Common myeloid progenitor, CD34-positive (primary cell): Measurements from ENCODE around the gene SLF2.
A peak's percentile ranks its signal among the peaks of the same experiment; 100 is the strongest.

Experiments
- CTCF ChIA-PET: fragments of 350-600 bp; sonication (Branson Sonifier 250); formaldehyde crosslinking; loops from one replicate; lab custom pipeline; 2021; ENCODE audit warnings: antibody characterized with exemption; lab: Charles Lee
- POLR2A ChIA-PET: fragments of 350-600 bp; sonication (Branson Sonifier 250); formaldehyde crosslinking; loops from one replicate; lab custom pipeline; 2021; ENCODE audit warnings: antibody characterized with exemption; lab: Charles Lee
- DNase-seq, 3 donors: peaks; one replicate each; pipeline versions ENCODE4 v3.0.0 to v3.0.0-alpha.2; 2013
- H3K27ac ChIP-seq, 2 experiments: 1 replicate in 1 of 2; 2 replicates in 1 of 2; pipeline ENCODE4 v1.7.0; 2013; ENCODE audit warnings: inconsistent platforms in 2 of 2, low read length in 2 of 2, mild to moderate bottlenecking in 2 of 2, low read depth in 1 of 2, moderate library complexity in 1 of 2; ENCODE audit not compliant: severe bottlenecking in 2 of 2, insufficient read depth in 1 of 2, poor library complexity in 1 of 2
- H3K27me3 ChIP-seq, 5 experiments: replicated peaks in 2 of 5; 1 replicate in 3 of 5; 2 replicates in 2 of 5; pipeline versions ENCODE4 v1.6.1 to v1.7.0; 2013; ENCODE audit warnings: low read length in 4 of 5, mild to moderate bottlenecking in 2 of 5, moderate library complexity in 2 of 5, inconsistent platforms in 1 of 5; ENCODE audit not compliant: insufficient read depth in 5 of 5, control insufficient read depth in 4 of 5
- H3K36me3 ChIP-seq, 4 experiments: 1 replicate in 2 of 4; 2 replicates in 2 of 4; pipeline versions ENCODE4 v1.6.1 to v1.7.0; 2013; ENCODE audit warnings: low read length in 3 of 4, control low read depth in 1 of 4, mild to moderate bottlenecking in 1 of 4; ENCODE audit not compliant: control insufficient read depth in 4 of 4, insufficient read depth in 4 of 4
- H3K4me1 ChIP-seq, 4 experiments: 1 replicate in 3 of 4; 2 replicates in 1 of 4; pipeline versions ENCODE4 v1.6.1 to v1.7.1; 2013; ENCODE audit warnings: low read length in 3 of 4, mild to moderate bottlenecking in 3 of 4, control low read depth in 1 of 4, inconsistent platforms in 1 of 4, moderate library complexity in 1 of 4; ENCODE audit not compliant: control insufficient read depth in 4 of 4, insufficient read depth in 4 of 4; ENCODE audit errors: control extremely low read depth in 1 of 4
- H3K4me3 ChIP-seq, 7 experiments: 1 replicate in 4 of 7; 2 replicates in 3 of 7; pipeline versions ENCODE4 v1.5.1 to v1.7.0; 2013; ENCODE audit warnings: mild to moderate bottlenecking in 7 of 7, low read length in 6 of 7, moderate library complexity in 6 of 7, inconsistent platforms in 2 of 7, low read depth in 2 of 7, control low read depth in 1 of 7; ENCODE audit not compliant: insufficient read depth in 4 of 7, control insufficient read depth in 1 of 7; ENCODE audit errors: extremely low read depth in 1 of 7
- H3K9me3 ChIP-seq, 5 experiments: 1 replicate in 4 of 5; 2 replicates in 1 of 5; pipeline versions ENCODE4 v1.6.1 to v1.7.1; 2013; ENCODE audit warnings: low read length in 4 of 5, mild to moderate bottlenecking in 2 of 5, inconsistent platforms in 1 of 5, low read depth in 1 of 5, moderate library complexity in 1 of 5; ENCODE audit not compliant: control insufficient read depth in 4 of 5, insufficient read depth in 2 of 5; ENCODE audit errors: control extremely low read depth in 1 of 5
- WGBS: methylation state at CpG from one replicate; pipeline ENCODE4 v1.1.5; 2013; ENCODE audit not compliant: insufficient coverage; 5-methylcytosine and 5-hydroxymethylcytosine counted together

The SLF2 gene

DNA sequence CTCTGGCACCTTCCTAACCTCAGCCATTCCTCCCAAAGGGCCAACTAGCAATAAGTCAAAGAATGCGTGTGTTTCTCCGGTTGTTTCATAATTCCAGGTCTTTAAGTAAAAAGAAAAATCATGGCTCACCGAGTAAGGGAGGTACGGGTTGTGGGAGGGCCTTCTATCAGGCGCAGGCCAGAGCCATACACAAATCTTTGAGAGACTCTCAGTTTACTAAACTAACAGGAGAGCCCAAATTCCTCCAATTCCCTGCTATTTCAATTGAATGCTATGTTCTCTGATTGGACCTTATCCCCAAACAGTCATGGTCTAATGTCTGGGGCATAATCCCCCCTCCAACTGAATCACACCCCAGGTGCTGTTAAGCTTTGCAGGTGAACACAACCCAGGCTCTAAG, 26.2 kb upstream of the SLF2 start:
- WGBS = 95% methylated on average over 5 of the region's 5 CpGs
- POLR2A ChIA-PET = interaction anchor here (0.5 kb wide), 1 partner anchor 21 kb away, joined by 3 read pairs; no protein-coding TSS in a partner anchor

DNA sequence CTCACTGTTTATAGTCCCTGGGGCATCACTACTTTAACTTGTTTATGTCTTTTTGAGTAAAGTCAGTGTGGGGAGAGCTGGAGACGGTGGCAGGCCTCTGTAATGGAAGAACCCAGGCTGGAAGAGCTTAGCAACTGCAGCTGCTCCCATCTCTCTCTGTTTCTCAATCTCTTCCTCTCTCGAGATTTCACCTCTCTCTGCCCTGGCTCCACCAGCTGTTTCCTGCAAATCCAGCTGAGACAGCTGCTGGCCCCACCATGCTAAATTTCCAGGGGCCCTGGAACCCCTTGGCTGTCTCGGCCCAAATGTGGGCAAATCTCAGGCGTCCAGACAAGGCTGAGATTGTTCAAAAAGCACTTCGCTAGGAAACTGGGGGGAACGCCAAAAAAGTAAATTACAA, 25.8 kb upstream of the SLF2 start:
- CTCF ChIA-PET = interaction anchor here (0.8 kb wide), 1 partner anchor 13 kb away, joined by 3 read pairs; no protein-coding TSS in a partner anchor
- POLR2A ChIA-PET = no interaction called here
- no peak for DNase-seq
- Histone ChIP-seq H3K4me3 (no peak overlapping the region), H3K9me3 (no peaks in the 10 kb centered on the region), H3K27ac (no peak overlapping the region), H3K27me3 (peaks cover 5 to 31% (median 12%) of the 10 kb centered on the region in 5 experiments), H3K36me3 (no peaks in the 10 kb centered on the region), H3K4me1 (no peaks in the 10 kb centered on the region)
- 71% methylated on average over 5 of the region's 6 CpGs for WGBS

More for the DNA sequence above, 26.2 kb upstream of the SLF2 start:
- Histone ChIP-seq H3K4me3 (no peak overlapping the region), H3K9me3 (no peaks in the 10 kb centered on the region), H3K36me3 (no peaks in the 10 kb centered on the region), H3K27ac (no peak overlapping the region), H3K27me3 (peaks cover 5 to 30% (median 12%) of the 10 kb centered on the region in 5 experiments), H3K4me1 (no peaks in the 10 kb centered on the region)
- DNase-seq = no peak
- CTCF ChIA-PET = interaction anchor here (0.8 kb wide), 1 partner anchor 13 kb away, joined by 3 read pairs; no protein-coding TSS in a partner anchor

DNA sequence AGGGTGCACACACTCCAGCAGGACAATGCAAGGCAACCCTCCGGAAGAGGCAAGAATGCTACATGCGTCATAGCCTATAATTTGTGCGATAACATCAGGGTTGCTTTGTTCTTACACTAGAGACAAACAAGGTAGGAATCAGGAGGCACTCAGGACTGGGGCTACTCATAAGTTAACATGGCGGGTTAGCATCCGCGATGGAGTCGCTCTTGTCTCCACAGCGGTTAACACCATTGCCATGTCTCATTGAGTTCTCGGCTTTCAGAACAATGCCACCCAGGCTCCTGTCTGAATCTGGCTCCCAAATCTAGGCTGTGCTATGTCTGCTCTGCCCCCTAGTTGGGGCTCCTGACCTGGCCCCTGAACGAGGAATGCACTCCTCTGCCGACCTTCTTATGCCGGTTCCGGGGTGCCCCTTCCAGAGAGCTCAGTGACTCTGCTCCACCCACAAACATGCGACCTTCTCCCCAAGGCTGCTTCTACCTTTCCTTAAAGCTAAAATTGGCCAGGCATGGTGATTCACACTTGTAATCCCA, 24.9 kb upstream of the SLF2 start:
- H3K9me3 ChIP-seq = no peaks in the 10 kb centered on the region
- 94% methylated on average over 14 of the region's 14 CpGs for WGBS
- ChIA-PET CTCF (interaction anchor here (1.0 to 1.9 kb wide), 8 partner anchors 9 to 369 kb away, joined by 3 to 10 read pairs (median 3); partner anchors contain the start of gene SEC31B), POLR2A (no interaction called here)
- no peaks in the 10 kb centered on the region for H3K4me1 ChIP-seq
- no peak for DNase-seq
- H3K27me3 ChIP-seq = peaks cover 5 to 37% (median 14%) of the 10 kb centered on the region in 5 experiments
- H3K36me3 ChIP-seq = no peaks in the 10 kb centered on the region
- no peak overlapping the region for H3K27ac ChIP-seq
- no peak overlapping the region for H3K4me3 ChIP-seq

DNA sequence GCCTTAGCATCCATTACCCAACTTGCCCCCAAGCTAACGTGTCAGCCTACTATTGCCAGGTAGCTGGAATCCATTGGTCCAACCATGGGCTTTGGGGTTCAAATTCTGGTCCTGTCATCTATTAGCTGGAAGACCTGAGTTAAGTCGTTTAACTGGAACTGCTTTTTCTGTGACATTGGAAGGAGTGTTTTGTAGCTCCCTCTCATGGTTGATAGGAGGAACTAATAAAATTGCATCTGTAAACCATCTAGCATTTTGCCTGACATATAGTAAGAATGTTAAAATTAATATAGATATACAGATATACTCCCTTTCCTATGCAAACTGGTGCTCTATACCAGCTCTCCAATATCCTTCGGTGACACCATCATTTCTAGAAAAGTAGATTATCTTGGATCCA, 23.8 kb upstream of the SLF2 start:
- H3K27me3 ChIP-seq = peaks cover 5 to 42% (median 11%) of the 10 kb centered on the region in 5 experiments
- WGBS = 90% methylated on average over 2 of the region's 3 CpGs
- CTCF ChIA-PET = interaction anchor here (0.8 to 1.9 kb wide), 11 partner anchors 10 to 370 kb away, joined by 3 to 10 read pairs (median 4); partner anchors contain the start of gene SEC31B
- POLR2A ChIA-PET = no interaction called here
- H3K36me3 ChIP-seq = no peaks in the 10 kb centered on the region
- H3K27ac ChIP-seq = no peak overlapping the region
- peak in 2 of 3 donors; percentile 34 to 42 for DNase-seq
- no peaks in the 10 kb centered on the region for H3K4me1 ChIP-seq
- H3K4me3 ChIP-seq = no peak overlapping the region
- no peaks in the 10 kb centered on the region for H3K9me3 ChIP-seq

DNA sequence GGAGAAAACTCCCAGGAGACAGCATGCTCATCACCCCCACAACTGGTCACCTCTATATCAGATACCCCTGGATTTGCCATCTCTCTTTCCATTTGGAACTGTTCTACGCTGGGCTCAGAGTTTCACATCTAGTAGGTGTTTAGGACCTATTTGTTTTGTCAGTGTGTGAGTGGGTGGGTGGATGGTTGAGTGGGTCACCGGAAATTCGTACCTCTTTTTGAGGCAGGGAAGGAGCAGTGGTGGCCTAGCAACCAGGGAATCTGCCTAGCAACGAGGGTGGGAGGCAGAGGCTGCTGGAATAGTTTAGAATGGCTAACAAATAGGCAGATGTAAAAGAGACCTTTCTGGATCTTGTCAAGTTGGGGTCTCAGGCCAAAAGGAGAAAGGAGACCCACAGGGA, 23.2 kb upstream of the SLF2 start:
- 74% methylated on average over 3 of the region's 4 CpGs for WGBS
- Histone ChIP-seq H3K4me1 (no peaks in the 10 kb centered on the region), H3K27me3 (peaks cover 5 to 42% (median 11%) of the 10 kb centered on the region in 5 experiments), H3K27ac (no peak overlapping the region), H3K4me3 (no peak overlapping the region), H3K9me3 (no peaks in the 10 kb centered on the region), H3K36me3 (no peaks in the 10 kb centered on the region)
- CTCF ChIA-PET = interaction anchor here (1.1 to 1.9 kb wide), 8 partner anchors 10 to 326 kb away, joined by 3 to 10 read pairs (median 4); no protein-coding TSS in a partner anchor
- POLR2A ChIA-PET = no interaction called here
- DNase-seq = no peak

DNA sequence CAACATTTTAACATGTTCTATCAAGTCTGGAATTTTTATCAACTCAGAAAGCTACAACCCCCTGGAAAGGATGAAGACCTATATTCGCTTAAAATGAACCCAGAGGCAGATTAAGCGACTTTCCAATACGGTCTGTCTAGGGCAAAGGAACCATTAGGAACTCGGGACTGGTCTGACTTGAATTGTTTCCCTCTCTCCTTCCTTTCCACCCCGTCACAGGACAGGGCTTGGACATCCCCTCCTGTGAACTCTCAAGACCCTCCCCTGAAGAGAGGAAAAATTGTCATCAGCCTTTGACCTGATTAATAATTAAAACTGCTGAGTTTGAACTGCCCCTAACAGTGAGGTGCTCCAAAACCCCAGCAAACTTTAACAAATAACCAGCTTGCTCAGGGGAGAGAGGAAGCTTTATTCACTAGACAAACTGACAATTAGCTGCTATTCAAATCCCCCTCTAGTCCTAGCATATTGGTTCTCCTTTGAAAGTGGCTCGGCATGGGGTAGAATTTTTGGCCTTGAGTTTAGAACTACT, 22.6 kb upstream of the SLF2 start:
- Histone ChIP-seq H3K36me3 (no peaks in the 10 kb centered on the region), H3K27ac (no peak overlapping the region), H3K9me3 (no peaks in the 10 kb centered on the region), H3K4me3 (no peak overlapping the region), H3K27me3 (peaks cover 5 to 42% (median 11%) of the 10 kb centered on the region in 5 experiments), H3K4me1 (peaks cover 0 to 6% (median 6%) of the 10 kb centered on the region in 4 experiments)
- CTCF ChIA-PET = interaction anchor here (1.3 to 1.9 kb wide), 3 partner anchors 9 to 327 kb away, joined by 4 to 9 read pairs (median 4); no protein-coding TSS in a partner anchor
- 77% methylated on average over 4 of the region's 6 CpGs for WGBS
- DNase-seq = no peak
- POLR2A ChIA-PET = no interaction called here
